ENCODE measurements around the gene FAM20A. TPM values are rescaled to one million over a fixed set of nuclear protein-coding genes. Genes with fewer than 3 reads are reported as not detected.

Gene FAM20A
- total and polyA plus RNA-seq, 7 donors: 0.46 to 10.0 (median 5.4) TPM

- DNase-seq: no peak
- Histone ChIP-seq H3K36me3 (peaks cover 21 to 94% (median 43%) of the 10 kb centered on the region in 4 donors), H3K4me3 (no peak overlapping the region), H3K27ac (no peak overlapping the region), H3K27me3 (no peaks in the 10 kb centered on the region), H3K4me1 (no peaks in the 10 kb centered on the region), H3K9me3 (no peaks in the 10 kb centered on the region)
- TF ChIP-seq POLR2A (IDR thresholded peaks at IDR 0.05) (no peak), CTCF (IDR thresholded peaks at IDR 0.05) (peak in 2 of 4 experiments; percentile 13 to 23), EP300 (IDR thresholded peaks at IDR 0.05) (no peak), POLR2AphosphoS5 (IDR thresholded peaks at IDR 0.05) (no peak)
- 84% methylated on average over 6 of the region's 6 CpGs for WGBS, 2 donors
- intact Hi-C loops (cut with DNase I): no loop called here
Measured at GRCh38 chr17:68533887-68534694, 67.1 kb downstream of the FAM20A start.

- intact Hi-C loops (cut with DNase I): no loop called here
- 91 to 92% methylated on average over 3 of the region's 3 CpGs for WGBS, 2 donors
Measured at GRCh38 chr17:68532826-68533225, 68.3 kb downstream of the FAM20A start.

GRCh38 chr17:68531252-68531651, 69.9 kb downstream of the FAM20A start:
- TF ChIP-seq POLR2A (IDR thresholded peaks at IDR 0.05): no peak
- no peak for TF ChIP-seq EP300 (IDR thresholded peaks at IDR 0.05)
- TF ChIP-seq CTCF (IDR thresholded peaks at IDR 0.05): no peak
- no peak for TF ChIP-seq POLR2AphosphoS5 (IDR thresholded peaks at IDR 0.05)
- intact Hi-C loops (cut with DNase I): no loop called here
- H3K27ac ChIP-seq: no peak overlapping the region
- no peaks in the 10 kb centered on the region for H3K9me3 ChIP-seq
- DNase-seq: no peak
- H3K27me3 ChIP-seq: no peaks in the 10 kb centered on the region
- no peaks in the 10 kb centered on the region for H3K4me1 ChIP-seq
- H3K4me3 ChIP-seq: no peak overlapping the region
- 89 to 92% methylated on average over 4 of the region's 4 CpGs for WGBS, 2 donors
- H3K36me3 ChIP-seq: peaks cover 26 to 97% (median 52%) of the 10 kb centered on the region in 4 donors

More at GRCh38 chr17:68532826-68533225, 68.3 kb downstream of the FAM20A start:
- H3K4me3 ChIP-seq: no peak overlapping the region
- DNase-seq: no peak
- TF ChIP-seq POLR2A (IDR thresholded peaks at IDR 0.05) (no peak), POLR2AphosphoS5 (IDR thresholded peaks at IDR 0.05) (no peak), CTCF (IDR thresholded peaks at IDR 0.05) (no peak), EP300 (IDR thresholded peaks at IDR 0.05) (no peak)
- no peak overlapping the region for H3K27ac ChIP-seq
- H3K27me3 ChIP-seq: no peaks in the 10 kb centered on the region
- no peaks in the 10 kb centered on the region for H3K9me3 ChIP-seq
- H3K36me3 ChIP-seq: peaks cover 21 to 97% (median 49%) of the 10 kb centered on the region in 4 donors
- H3K4me1 ChIP-seq: no peaks in the 10 kb centered on the region

- no peak for DNase-seq
- Histone ChIP-seq H3K9me3 (no peaks in the 10 kb centered on the region), H3K27me3 (no peaks in the 10 kb centered on the region), H3K4me3 (no peak overlapping the region), H3K4me1 (peaks cover 0 to 6% (median under 1%) of the 10 kb centered on the region in 4 donors), H3K27ac (no peak overlapping the region), H3K36me3 (peaks cover 33 to 98% (median 53%) of the 10 kb centered on the region in 4 donors)
- intact Hi-C loops (cut with DNase I): no loop called here
- TF ChIP-seq CTCF (IDR thresholded peaks at IDR 0.05) (no peak), EP300 (IDR thresholded peaks at IDR 0.05) (no peak), POLR2AphosphoS5 (IDR thresholded peaks at IDR 0.05) (no peak), POLR2A (IDR thresholded peaks at IDR 0.05) (no peak)
- WGBS, 2 donors: 35 to 77% methylated on average over 4 of the region's 4 CpGs
Measured at GRCh38 chr17:68527314-68527713, 73.9 kb downstream of the FAM20A start.

Data from sigmoid colon (tissue), 7 donors.